NB4 (cell line): ENCODE results near the gene SCNN1G.

ENCODE experiments used
- DNase-seq: peaks from one replicate; pipeline ENCODE4 v3.0.0; 2010; ENCODE audit warnings: low read depth
- H3K4me3 ChIP-seq: one replicate; pipeline ENCODE4 v1.5.1; 2011; ENCODE audit warnings: mild to moderate bottlenecking, low read depth, low read length, moderate library complexity
- MAX ChIP-seq: IDR thresholded peaks from 2 replicates; pipeline ENCODE4 v1.6.1; 2011; ENCODE audit warnings: low read depth, low read length
- MYC ChIP-seq: IDR thresholded peaks from 2 replicates; pipeline ENCODE4 v1.6.1; 2011; ENCODE audit warnings: low read depth, low read length
- POLR2A ChIP-seq: IDR thresholded peaks from 2 replicates; pipeline ENCODE4 v1.6.1; 2011; ENCODE audit warnings: mild to moderate bottlenecking; ENCODE audit not compliant: insufficient read length; ENCODE audit errors: extremely low read depth
- TF ChIP-seq, protein P1 (sequence below): IDR thresholded peaks from one replicate; pipeline ENCODE4 v1.5.1; 2012; ENCODE audit warnings: low read depth, low read length

Gene SCNN1G

GRCh38 chr16:23232806-23233205, 50.3 kb downstream of the SCNN1G start:
- TF ChIP-seq MAX (no peak), MYC (no peak), POLR2A (no peak)
- TF ChIP-seq, protein P1, sequence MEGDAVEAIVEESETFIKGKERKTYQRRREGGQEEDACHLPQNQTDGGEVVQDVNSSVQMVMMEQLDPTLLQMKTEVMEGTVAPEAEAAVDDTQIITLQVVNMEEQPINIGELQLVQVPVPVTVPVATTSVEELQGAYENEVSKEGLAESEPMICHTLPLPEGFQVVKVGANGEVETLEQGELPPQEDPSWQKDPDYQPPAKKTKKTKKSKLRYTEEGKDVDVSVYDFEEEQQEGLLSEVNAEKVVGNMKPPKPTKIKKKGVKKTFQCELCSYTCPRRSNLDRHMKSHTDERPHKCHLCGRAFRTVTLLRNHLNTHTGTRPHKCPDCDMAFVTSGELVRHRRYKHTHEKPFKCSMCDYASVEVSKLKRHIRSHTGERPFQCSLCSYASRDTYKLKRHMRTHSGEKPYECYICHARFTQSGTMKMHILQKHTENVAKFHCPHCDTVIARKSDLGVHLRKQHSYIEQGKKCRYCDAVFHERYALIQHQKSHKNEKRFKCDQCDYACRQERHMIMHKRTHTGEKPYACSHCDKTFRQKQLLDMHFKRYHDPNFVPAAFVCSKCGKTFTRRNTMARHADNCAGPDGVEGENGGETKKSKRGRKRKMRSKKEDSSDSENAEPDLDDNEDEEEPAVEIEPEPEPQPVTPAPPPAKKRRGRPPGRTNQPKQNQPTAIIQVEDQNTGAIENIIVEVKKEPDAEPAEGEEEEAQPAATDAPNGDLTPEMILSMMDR = no peak
- no peak overlapping the region for H3K4me3 ChIP-seq

DNA sequence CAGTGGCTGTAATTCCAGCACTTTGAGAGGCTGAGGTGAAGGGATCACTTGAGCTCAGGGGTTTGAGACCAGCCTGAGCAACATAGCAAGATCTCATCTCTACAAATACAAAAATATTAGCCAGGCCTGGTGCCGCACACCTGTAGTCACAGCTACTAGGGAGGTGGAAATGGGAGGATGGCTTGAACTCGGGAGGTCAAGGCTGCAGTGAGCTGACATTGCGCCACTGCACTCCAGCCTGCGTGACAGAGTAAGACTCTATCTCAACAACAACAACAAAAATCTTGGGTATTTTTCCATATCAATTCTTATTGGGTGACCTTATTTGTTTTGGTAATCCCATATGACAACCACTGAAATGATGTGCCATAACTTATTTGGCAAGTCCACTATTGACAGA, 52.6 kb downstream of the SCNN1G start:
- TF ChIP-seq POLR2A = no peak
- TF ChIP-seq, protein P1 = no peak
- no peak for TF ChIP-seq MAX
- no peak for TF ChIP-seq MYC
- DNase-seq = no peak
- H3K4me3 ChIP-seq = no peak overlapping the region

More at GRCh38 chr16:23232806-23233205, 50.3 kb downstream of the SCNN1G start:
- no peak for DNase-seq

- no peak overlapping the region for H3K4me3 ChIP-seq
- no peak for TF ChIP-seq MAX
- TF ChIP-seq MYC = no peak
- no peak for TF ChIP-seq POLR2A
- TF ChIP-seq, protein P1 = no peak
- no peak for DNase-seq
Observed at GRCh38 chr16:23236983-23237382, 54.4 kb downstream of the SCNN1G start.

DNA sequence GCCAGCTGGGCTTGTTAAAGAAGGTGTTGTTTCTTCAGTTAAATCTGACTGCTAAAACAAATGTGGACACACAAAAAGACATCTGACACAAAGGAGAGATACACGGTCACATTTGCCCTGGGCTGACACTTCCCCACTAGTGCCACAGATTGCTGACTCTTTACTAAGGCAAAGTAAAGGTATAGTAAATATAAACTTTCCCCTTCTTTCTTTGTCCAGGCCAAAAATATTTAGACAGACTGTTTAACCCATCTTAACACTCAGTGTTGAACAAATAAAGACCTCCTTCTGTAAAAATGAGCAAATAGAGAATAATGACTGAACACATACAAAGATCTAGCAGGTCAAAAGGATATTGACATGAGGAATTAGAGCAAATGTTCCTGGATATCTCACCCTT, 58.4 kb downstream of the SCNN1G start:
- no peak for DNase-seq
- no peak for TF ChIP-seq POLR2A
- TF ChIP-seq MYC = no peak
- H3K4me3 ChIP-seq = no peak overlapping the region

- H3K4me3 ChIP-seq = no peak overlapping the region
- TF ChIP-seq MAX (no peak), MYC (no peak)
- TF ChIP-seq, protein P1 = no peak
- peak; percentile 4 for DNase-seq
Observed at GRCh38 chr16:23244122-23244521, 61.6 kb downstream of the SCNN1G start.

- no peak overlapping the region for H3K4me3 ChIP-seq
- no peak for DNase-seq
- TF ChIP-seq MAX (no peak), MYC (no peak), POLR2A (no peak)
- TF ChIP-seq, protein P1 = no peak
Observed at GRCh38 chr16:23245268-23245667, 62.7 kb downstream of the SCNN1G start.
